ENCODE results near the gene PFDN2.

GRCh38 chr1:161083748-161084596 is 33.9 kb downstream of the PFDN2 start:
- TF ChIP-seq CTCF (IDR thresholded peaks at IDR 0.05; ENCODE audit: poor library complexity) = no peak
- no peak for TF ChIP-seq EZH2 (IDR thresholded peaks at IDR 0.05; ENCODE audit: borderline replicate concordance)
